NCI-H1092 (cell line): Measurements from ENCODE around the gene CDC42BPG.
A peak's percentile ranks its signal among the peaks of the same experiment; 100 is the strongest.

Experiments used
- DNase-seq: peaks from one replicate; lab custom pipeline; 2025; lab: John Stamatoyannopoulos, UW

CDC42BPG gene

GRCh38 chr11:64790205-64791095 lies 54.0 kb downstream of the CDC42BPG start:
- no peak for DNase-seq

GRCh38 chr11:64789331-64790204 lies 54.9 kb downstream of the CDC42BPG start:
- DNase-seq = no peak

GRCh38 chr11:64788321-64789215 lies 55.9 kb downstream of the CDC42BPG start:
- DNase-seq = no peak

GRCh38 chr11:64787526-64788320 lies 56.7 kb downstream of the CDC42BPG start:
- DNase-seq = no peak

- no peak for DNase-seq
Measured at GRCh38 chr11:64786308-64786707, 58.1 kb downstream of the CDC42BPG start.

- no peak for DNase-seq
Measured at GRCh38 chr11:64784813-64785581, 59.5 kb downstream of the CDC42BPG start.

- DNase-seq = peak; percentile 100
Measured at GRCh38 chr11:64778473-64779298, 65.8 kb downstream of the CDC42BPG start, which contains the start of gene SF1. TSS of gene SF1 (minus strand) at chr11:64778542. CDS start at chr11:64778392, 150 bp downstream.

GRCh38 chr11:64778223-64778472 lies 66.3 kb downstream of the CDC42BPG start:
- DNase-seq = no peak

- peak; percentile 85 for DNase-seq
Measured at GRCh38 chr11:64777449-64778222, 66.8 kb downstream of the CDC42BPG start.

GRCh38 chr11:64776875-64777274 lies 67.6 kb downstream of the CDC42BPG start:
- no peak for DNase-seq

- DNase-seq = no peak
Measured at GRCh38 chr11:64776425-64776824, 68.0 kb downstream of the CDC42BPG start.

GRCh38 chr11:64774144-64774543 lies 70.3 kb downstream of the CDC42BPG start:
- DNase-seq = no peak
